CD4-positive, alpha-beta T cell treated with Interleukin-15 for 4 hours (primary cell): ENCODE results near the gene MRGPRD.
A peak's percentile ranks its signal among the peaks of the same experiment; 100 is the strongest.

Experiments
- DNase-seq: peaks from one replicate; pipeline ENCODE4 v3.0.0-alpha.2; 2020; ENCODE audit warnings: low spot score

Gene MRGPRD

GRCh38 chr11:68968306-68969250 is 12.2 kb downstream of the MRGPRD start:
- DNase-seq: no peak

GRCh38 chr11:68966894-68967780 is 13.6 kb downstream of the MRGPRD start:
- DNase-seq: no peak

DNA sequence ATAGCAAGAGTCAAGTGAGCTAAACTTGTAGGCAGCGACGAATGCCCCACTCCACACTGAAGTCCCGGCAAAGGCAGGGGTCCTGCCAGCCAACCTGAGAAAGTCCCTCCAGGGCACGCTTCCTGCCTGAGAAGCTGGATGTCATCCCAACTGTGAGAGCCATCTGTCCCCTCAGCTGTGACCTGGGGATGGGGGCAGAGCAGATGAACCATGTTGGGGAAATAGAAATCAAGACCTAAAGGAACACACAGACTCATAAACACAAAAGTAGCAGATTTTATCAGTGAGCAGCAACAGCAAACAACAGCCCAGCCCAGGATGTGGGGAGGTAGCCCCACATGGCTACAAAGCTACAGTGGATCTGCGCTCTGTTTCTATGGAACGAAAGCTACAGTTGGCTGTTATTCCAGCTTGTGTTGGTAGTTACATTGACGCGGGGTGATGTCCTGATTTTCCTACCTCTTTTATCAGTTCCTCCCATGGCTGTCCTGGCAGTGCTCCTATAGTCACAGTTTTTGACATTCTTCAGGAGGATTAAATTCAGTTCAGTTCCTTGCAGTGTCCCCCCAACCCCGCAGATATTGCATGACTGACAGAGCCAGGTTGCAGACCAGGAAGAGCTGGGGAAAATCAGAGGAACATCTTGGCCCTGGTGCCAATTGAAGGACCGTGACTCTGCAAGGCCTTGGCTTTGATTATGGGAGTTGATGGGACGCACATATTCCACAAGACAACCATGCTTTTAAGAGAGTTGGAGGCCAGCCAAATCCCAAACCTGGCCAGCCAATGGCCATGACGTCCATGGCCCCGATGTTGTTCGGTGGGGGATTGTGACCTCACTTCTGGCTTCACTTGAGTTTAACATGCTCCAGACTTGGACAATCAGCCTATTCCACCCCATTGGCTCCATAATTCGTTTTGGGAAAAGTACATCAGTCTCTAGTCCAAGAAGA is 14.6 kb downstream of the MRGPRD start:
- peak; percentile 23 for DNase-seq

DNA sequence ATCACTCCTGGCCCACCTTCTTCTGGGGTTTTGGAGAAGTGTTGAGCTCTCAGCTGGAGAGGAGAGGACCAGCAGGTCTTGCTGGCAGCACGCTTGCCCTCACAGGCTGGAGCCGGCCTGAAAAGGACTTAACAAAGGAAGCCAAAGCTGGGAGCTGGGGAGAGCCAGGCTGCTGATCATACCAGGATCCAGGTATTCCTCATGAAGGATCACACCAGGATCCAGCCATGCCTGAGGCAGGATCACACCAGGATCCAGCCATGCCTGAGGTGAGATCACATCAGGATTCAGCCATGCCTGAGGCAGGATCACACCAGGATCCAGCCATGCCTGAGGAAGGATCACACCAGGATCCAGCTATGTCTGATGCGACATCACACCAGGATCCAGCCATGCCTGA is 17.0 kb downstream of the MRGPRD start:
- DNase-seq: no peak

DNA sequence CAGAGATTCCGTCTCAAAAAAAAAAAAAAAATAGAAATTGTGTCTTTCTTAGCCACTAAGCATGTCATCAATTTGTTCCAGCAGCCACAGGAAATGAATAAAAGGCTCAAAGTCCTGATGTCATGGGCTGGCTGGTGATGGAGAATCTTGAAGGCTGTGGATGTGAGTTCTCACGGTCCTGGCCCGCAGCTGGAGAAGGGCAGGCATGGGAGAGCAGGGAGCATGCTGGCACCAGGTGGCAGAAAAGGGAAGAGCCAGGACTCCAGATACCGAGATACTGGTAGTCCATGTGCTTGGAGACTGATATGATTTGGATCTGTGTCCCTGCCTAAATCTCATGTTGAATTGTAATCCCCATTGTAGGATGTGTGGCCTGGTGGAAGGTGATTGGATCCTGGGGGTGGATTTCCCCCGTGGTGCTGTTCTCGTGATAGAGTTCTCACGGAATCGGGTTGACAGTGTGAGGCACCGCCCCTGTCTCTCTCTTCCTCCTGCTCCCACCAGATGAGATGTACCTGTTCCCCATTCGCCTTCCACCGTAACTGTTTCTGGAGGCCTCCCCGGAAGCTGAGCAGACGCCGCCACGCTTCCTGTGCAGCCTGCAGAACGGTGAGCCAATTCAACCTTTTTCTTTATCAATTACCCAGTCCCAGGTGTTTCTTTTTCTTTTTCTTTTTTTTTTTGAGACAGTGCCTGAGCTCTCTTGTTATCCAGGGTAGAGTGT is 18.1 kb downstream of the MRGPRD start:
- DNase-seq: peak; percentile 41

- DNase-seq: no peak
Observed at GRCh38 chr11:68961245-68961644, 19.5 kb downstream of the MRGPRD start.

DNA sequence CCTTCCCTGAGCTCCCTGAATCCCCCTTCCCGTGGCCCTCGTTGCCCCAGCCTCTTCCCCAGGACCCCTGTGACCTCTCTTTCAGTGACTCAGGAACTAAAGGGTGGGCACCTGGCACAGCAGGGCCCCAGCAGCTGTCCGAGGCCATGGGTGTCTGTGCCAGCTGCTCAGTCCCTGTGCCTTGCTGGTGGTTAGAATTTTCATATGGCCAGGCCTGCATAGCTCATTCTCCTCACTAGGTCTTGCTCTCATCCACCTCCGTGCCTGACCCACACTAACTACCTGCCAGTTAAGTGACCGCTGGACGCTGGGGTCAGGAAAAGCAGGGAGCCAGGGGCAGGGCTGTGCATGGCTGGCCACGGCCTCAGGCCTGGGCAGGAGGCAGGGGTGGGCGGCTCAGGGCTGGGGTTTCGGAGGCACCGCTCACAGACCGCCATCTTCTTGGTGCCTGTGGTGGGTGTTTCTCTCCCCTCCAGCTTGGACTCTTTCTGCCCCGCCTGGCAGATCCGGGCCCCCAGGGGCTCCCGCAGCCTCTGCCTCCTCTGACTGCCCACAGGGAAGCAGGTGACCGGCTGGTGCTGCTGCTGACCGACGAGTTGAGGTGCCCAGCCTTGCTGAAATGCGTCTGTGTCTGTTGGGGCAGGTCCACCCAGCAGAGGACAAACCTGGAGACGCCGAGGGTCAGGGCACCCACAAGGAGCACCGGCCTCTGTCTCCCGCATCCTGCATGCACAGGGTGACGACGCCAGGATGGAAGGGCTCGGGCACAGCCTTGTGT is 20.3 kb downstream of the MRGPRD start:
- no peak for DNase-seq

DNA sequence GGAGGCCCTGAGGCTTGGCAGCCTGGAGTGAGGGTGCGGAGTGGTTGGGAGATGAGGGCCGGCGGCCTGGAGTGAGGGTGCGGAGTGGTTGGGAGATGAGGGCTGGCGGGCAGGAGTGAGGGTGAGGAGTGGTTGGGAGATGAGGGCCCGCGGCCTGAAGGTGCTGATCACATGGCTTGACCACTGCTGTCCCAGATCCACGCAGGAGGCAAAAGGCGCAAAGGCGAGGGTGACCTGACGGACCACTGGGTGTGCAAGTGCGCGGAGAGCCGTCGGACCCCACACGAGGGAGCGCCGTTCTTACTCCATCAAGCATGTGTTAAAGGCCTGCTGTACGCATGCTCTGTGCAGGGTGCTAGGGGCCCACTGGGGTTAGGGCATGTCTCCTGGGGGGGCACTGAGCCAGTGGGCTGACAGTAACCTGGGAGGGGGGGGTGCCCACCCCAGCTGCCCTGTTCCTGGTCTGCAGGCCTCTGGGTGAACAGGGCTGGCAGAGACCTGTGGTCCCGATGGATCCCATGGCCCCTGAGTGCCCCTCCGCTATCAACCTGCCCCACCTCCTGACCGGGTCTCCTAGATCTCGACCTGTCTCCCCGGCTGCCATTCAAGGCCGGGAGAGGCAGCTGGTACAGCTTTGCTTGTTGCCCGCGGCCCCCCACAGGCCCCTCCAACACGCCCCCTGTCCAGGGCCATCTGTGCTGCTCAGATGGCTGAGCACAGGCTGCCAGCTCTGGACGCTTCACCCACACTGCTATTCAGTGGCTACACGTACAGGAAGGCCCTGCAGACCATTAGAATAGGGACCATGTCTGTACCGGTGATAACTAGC is 21.1 kb downstream of the MRGPRD start:
- no peak for DNase-seq

GRCh38 chr11:68958211-68958610 is 22.6 kb downstream of the MRGPRD start:
- DNase-seq: no peak

- no peak for DNase-seq
Observed at GRCh38 chr11:68956547-68957254, 24.1 kb downstream of the MRGPRD start.

GRCh38 chr11:68956142-68956541 is 24.6 kb downstream of the MRGPRD start:
- peak; percentile 13 for DNase-seq

DNA sequence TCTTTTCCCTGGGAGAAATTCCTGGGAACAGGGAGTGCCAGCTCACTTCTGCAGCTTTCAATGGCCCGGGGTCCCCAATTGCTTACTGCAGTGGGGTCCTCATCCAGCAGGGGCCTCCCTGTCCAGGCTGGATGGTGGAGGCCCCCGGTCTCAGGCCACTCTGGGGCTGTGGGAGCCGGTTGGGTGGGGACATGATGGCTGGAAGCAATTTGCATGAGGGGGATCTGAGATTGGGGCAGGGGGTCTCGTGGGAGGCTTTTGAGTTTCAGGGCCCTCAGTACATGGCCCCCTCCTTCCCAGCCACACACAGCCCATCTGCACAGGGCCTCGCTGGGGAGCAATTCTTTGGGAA is 25.2 kb downstream of the MRGPRD start:
- no peak for DNase-seq

GRCh38 chr11:68954836-68955606 is 25.8 kb downstream of the MRGPRD start:
- no peak for DNase-seq

DNA sequence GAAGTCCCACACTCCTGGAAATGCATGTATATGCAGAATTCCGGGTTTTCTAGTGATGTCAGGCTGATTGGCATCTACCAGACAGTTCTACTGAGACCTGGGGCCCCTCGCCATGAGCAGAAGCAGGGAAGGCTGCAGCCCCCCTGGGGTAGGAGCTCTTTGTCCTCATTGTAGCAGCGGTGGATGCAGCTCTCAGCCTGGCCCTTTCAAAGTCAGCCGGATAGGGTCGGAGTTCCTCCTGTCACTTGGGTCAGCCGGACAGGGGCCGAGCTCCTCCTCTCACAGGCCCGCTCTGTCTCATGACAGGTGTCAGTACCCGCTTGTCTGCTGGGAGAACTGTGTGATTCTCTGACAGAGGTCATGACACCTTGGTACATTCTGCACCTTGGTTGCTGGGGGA is 30.0 kb downstream of the MRGPRD start:
- no peak for DNase-seq

DNA sequence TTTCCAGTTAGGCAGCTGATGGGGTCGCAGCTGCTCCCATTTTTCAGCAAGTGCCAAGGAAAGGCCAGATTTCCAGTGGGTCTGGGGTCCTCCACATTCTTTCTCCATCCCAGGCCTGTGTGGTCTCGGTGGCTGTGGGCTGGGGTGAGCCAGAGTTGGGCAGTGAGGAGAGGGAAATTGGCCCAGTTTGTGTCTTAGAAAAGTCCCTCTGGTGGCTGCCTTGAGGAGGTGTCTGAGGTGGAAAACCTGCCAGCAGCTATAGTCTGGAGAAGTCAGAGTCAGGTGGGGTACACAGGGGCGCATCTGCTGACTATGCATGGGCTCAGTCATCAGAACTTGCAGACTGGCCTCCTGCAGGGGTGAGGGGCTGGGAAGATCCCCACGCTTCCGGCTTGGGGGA is 30.5 kb downstream of the MRGPRD start:
- no peak for DNase-seq

GRCh38 chr11:68948935-68949334 is 31.9 kb downstream of the MRGPRD start:
- no peak for DNase-seq

DNA sequence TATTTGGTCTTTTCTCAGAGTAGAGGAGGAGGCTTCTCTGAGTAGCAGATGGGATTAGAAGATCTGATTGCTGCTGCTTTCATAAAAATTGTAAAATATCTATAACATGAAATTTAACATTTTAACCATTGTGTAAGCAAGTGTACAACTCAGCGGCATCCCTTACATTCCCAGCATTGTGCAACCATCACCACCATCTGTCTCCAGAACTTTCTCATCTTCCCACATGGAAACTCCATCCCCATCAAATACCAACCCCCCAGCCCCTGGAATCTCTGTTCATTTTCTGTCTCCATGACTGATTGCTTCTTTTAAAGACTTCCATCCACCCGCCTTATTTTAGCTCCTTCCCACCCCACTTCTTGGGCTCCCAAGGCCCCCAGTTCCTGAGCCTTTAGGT is 32.3 kb downstream of the MRGPRD start:
- no peak for DNase-seq

DNA sequence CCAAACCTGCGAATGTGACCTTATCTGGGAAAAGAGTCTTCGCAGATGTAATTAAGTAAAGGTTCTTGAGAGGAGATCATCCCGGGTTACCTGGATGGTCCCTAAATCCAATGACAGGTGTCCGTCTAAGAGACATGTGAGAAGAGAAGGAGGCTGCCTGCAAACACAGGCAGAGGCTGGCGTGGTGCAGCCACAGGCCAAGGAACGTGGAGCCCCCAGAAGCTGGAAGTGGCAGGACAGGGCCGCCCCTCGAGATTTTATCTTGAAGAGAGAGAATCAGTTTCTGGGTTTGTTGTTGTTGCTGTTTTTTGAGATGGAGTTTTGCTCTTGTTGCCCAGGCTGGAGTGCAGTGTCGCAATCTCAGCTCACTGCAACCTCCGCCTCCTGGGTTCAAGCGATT is 33.6 kb downstream of the MRGPRD start:
- DNase-seq: no peak
